GM21423 (cell line): ENCODE results near the gene DPEP1.
"Not testable (repeated sequence)": the region's sequence is repeated elsewhere in the genome, so short reads cannot be mapped to it uniquely, and the experiment has no call there.

Source experiments
- ATAC-seq: cut with Tn5 transposase; IDR thresholded peaks from one replicate; pipeline ENCODE4 v1.9.1; 2021; ENCODE audit warnings: mild to moderate bottlenecking, moderate library complexity; ENCODE audit not compliant: unreplicated experiment

Gene DPEP1

GRCh38 chr16:89577055-89577759, 36.2 kb upstream of the DPEP1 start:
- ATAC-seq, result no peak

- ATAC-seq, result no peak
Observed at GRCh38 chr16:89579351-89579750, 34.1 kb upstream of the DPEP1 start.

- ATAC-seq, result no peak
Observed at GRCh38 chr16:89581045-89581695, 32.3 kb upstream of the DPEP1 start.

DNA sequence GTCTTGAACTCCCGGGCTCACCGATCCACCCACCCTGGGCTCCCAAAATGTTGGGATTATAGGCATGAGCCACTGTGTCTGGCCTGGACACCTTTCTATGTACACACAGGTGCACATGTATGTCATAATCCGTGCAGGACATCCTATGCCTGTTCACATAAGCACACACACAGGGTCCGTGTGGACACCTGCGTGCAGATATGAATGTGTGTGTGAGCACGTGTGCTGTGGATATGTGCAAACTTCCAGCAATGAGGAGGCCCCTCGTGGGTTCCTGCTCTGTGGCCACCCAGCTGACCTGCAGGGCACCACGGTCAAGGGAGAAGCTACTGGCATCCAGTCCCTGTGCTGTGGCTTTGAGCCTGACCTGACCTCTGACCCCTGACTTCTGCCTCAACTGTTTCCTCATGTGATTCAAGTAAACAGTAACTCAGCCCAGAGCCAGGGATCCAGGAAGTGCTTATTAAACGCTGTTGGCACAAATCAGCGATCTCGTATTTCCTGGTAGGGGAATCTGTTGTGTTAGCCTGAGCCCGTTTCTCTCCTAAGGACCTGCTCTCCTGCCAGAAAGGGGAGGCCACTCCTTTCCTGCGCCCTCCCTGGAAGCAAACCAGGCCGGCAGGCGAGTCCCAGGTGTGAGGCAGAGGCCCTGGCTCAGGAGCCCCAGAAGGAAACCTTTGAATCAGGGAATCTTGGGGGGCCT, 31.4 kb upstream of the DPEP1 start:
- no peak for ATAC-seq

DNA sequence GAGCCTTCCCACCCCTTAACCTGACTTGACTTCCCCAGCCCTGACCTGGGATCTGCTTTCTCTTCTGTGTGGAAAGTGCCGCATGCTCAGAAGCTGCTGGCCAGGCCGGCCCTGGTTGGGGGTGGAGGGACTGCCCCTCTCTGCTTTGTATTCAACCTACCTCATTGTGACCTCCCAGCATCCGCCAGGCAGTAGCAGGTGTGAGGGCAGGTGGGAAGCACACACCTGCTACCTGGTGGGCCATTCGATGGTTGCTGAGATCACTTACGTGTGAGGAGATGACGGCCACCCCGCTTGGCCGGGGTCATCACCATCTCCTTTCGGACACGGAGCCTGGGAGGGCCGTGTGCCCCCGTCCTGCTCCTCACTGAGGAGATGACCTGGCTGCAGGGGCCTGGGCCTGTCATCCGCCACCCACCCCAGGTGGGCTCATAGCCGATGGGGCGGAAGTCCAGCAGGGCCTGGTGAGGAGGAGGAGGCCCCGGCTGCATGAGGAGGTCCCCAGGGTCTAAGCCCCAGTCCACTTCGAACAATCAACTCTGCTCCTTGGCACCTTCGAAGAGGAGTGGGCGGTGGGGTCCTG, 30.7 kb upstream of the DPEP1 start:
- ATAC-seq, result no peak

DNA sequence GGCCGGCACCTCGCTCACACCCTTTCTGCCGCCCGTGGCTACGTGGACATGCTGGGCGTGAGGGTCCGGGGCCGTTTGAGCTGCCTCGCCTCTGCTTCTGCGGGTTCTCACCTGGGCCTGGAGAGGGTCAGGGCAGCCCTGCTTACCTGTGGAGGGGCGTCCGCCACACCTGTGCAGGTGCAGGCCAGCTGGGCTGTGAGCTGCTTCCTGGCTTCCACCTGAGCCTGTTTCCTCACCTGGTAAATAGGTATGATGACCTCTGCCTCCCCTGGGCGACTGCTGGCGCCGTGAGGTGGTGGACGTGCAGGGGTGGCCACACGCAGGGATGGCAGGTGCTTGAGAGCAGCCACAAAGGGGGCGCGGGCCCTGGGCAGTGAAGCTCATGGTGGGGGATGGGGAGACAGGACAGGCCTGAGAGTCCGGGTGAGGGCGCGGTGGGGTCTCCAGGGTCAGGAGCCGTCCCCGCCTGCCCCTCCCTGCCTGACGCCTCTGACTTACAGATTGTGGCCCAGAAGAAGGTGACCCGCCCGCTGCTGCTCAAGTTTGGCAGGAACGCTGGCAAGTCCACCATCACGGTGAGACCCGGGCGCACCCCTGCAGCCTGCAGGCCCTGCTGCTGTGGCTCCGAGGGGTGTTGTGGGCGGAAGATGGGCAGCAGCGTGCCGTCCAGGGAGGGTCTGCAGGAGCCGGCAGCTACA, 30.1 kb upstream of the DPEP1 start:
- no peak for ATAC-seq

GRCh38 chr16:89583895-89584644, 29.4 kb upstream of the DPEP1 start:
- ATAC-seq, result no peak

DNA sequence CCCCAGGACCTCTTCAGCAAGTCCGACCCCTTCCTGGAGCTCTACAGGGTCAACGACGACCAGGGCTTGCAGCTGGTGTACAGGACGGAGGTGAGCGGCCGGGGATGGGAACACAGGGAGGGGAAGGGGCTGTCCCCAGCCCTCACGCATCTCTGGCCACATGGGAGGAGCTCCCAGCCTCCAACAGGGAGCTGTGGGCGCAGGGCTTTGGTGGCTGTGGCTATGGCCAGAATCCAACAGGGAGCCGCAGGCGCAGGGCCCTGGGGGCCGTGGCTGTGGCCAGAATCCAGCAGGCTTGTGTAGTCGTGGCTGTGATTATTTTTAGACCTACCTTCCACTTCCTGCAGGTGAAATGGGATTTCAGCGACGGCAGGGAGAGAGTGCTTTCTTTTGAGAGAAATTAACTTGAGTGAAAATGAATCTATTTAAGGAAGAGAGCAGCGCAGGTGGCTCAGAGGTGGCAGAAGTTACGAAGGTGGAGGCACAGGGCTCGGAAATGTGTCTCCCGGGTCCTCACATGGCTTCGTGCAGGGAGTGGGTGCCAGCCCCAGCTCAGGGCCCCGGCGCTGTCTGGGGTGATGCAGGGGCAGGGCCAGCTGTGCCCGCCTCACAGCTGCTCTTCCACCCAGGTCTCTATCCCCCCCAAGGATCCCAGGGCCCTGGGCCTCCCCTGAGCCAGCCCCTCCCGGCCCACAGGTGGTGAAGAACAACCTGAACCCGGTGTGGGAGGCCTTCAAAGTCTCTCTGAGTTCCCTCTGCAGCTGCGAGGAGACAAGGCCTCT, 28.5 kb upstream of the DPEP1 start:
- ATAC-seq, result no peak

- ATAC-seq, result no peak
Observed at GRCh38 chr16:89586218-89586617, 27.2 kb upstream of the DPEP1 start.

DNA sequence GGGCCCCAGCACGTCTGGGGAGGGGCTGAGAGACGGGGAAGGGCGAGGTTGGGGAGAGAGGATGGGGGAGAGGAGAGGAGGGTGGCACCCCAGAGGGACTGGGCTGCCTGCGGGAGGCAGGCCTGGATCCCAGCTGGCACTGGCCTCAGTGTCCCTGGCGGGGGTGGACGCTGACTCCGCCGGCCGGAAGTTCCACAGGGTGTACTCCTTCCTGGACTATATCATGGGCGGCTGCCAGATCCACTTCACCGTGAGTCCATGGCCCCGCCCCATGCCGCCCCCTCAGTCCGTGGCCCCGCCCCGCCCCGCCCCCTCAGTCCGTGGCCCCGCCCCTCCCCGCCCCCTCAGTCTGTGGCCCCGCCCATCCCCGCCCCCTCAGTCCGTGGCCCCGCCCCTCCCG, 26.6 kb upstream of the DPEP1 start:
- ATAC-seq, result no peak

- ATAC-seq, result not testable (repeated sequence)
Observed at GRCh38 chr16:89587676-89588075, 25.8 kb upstream of the DPEP1 start.

- no peak for ATAC-seq
Observed at GRCh38 chr16:89588413-89589109, 24.9 kb upstream of the DPEP1 start.

DNA sequence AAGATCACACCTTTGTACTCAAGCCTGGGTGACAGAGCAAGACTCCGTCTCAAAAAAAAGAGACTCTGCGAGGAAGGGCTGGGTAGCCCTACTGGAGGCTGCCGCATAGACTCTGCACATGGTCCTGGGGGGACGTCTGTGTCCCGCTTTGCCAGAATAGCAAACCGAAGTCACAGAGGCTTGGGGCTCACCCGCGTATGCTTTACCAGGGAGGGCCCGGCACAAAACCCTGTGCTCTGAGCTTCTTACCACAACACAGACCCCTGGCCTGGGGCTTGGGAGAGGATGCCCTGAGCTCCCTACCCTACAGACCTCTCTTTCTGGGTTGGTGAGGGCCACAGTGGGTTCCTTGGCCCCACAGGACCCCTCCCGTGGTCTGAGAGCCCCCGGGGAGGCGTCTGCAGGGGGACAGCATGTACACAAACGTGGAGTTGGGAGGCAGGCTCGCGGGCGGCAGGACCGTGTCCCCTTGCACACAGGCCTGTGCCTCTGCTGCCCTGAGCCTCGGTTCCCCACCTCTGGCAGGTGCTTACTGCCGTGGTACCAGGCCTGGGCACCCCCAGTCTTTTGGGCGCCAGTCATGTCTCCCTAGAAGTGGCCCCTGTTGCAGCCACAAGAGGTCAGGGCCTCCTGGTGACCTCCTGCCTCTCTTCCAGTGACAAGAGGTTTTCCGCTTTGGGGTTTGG, 24.1 kb upstream of the DPEP1 start:
- ATAC-seq, result no peak

DNA sequence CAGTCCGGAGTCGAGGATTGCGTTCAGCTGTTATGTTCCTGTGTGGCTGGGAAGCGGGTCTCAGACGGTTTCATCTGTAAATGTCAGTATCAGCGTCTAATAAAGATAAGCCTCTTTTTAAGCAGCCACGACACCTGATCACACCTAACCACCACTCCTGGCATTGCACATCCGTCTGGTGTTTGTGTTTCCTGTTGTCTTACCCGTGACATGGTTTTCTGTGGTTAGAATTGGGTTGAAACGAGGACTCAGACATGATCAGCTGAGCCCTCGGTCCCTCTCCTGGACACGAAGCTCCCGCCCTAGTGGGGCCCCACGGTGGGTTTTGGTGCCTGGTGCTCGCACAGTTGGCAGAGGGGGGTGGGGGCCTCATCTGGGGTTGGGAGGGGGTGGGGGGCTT, 19.6 kb upstream of the DPEP1 start:
- no peak for ATAC-seq

DNA sequence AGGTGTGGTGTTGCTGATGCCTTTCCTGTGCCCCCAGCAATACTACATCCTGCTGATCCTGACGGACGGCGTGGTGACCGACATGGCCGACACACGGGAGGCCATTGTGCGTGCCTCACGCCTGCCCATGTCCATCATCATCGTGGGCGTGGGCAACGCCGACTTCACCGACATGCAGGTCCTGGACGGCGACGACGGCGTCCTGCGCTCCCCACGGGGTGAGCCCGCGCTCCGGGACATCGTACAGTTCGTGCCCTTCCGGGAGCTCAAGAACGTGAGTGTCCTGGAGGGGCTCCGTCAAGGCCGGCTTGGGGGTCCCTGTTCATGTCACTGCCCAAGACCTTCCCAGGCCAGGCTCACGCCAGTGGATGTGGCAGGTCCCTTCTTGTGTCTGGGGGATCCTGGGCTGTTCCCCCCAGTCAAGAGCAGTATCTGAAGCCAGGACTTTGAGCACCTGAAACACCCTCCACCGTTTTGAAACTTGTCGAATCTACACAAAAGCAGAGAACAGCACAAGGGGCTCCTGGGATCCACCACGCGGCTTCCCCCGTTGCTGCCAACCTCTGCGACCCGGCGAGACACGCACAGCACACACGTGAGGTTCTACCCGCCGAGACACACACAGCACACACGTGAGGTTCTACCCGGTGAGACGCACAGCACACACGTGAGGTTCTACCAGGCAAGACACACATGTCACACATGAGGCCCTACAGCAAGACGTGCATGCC, 17.9 kb upstream of the DPEP1 start:
- ATAC-seq, result no peak

DNA sequence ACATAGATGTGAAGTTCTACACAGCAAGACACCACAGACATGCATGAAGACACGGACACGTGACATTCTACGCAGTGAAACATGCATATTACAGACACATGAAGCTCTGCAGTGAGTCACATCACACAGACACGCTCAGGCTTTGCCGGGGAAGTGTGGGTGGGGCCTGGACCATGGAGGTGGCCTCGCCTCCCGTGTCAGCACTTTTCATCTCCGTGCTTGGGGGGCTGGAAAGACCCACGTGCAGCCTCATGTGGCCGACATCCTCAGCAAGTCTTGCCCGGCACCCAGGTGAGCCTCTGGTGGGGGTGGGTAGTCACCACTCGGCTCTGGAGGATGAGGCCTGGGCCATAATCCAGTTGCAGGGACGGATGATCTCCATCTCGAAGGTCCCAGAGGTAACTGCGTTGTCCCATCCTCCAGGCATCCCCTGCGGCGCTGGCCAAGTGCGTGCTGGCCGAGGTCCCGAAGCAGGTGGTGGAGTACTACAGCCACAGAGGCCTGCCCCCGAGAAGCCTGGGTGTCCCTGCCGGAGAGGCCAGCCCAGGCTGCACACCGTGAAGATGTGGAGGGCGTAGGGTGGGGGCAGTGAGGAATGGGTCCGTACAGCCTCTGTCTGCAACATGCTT, 17.3 kb upstream of the DPEP1 start:
- ATAC-seq, result no peak

DNA sequence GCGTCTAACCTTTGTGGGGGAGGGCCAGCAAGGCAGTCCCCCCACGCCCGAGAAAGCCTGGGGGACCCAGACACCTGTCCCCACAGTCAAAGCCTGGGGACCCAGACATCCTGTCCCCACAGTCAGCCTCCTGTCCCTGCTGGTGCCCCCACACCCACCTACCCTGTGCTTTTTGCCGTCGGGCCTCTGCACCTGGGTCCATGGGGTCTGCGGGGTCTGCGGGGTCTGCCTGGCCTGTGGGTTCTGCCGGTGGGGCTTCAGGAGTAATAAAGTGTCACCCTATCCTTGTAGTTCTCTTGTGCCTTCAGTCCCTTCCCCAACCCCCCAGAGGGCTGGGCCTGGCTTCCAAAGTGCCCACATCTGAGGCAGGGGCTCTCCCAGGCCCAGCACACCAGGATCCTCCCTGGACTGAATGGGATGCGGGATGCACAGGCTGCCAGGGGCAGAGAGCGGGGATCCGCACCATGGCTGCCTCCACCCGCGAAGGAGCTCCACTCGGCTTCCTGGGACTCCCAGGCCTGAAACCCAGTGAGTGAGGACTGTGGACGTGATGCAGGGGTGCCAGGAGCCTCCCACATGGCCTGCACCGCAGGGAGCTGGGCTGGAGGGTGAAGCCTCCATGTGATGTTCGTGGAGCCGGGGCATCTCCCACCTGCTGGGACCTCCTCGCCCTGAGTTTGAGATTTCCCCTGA, 16.3 kb upstream of the DPEP1 start:
- ATAC-seq, result no peak
